HG03460 (cell line): Measurements from ENCODE around the gene FOSL2.
A peak's percentile ranks its signal among the peaks of the same experiment; 100 is the strongest.

ENCODE experiments used
- ATAC-seq: cut with Tn5 transposase; IDR thresholded peaks from one replicate; pipeline ENCODE4 v1.9.1; 2021; ENCODE audit not compliant: unreplicated experiment

The FOSL2 gene

GRCh38 chr2:28356095-28356911, 36.4 kb upstream of the FOSL2 start:
- no peak for ATAC-seq

GRCh38 chr2:28357055-28357454, 35.6 kb upstream of the FOSL2 start:
- ATAC-seq, result no peak

GRCh38 chr2:28357948-28358667, 34.5 kb upstream of the FOSL2 start:
- no peak for ATAC-seq

- peak; percentile 24 for ATAC-seq
Measured at GRCh38 chr2:28358668-28359201, 33.9 kb upstream of the FOSL2 start.

- ATAC-seq, result peak; percentile 72
Measured at GRCh38 chr2:28359222-28360057, 33.2 kb upstream of the FOSL2 start.

GRCh38 chr2:28360058-28360717, 32.5 kb upstream of the FOSL2 start:
- ATAC-seq, result no peak

GRCh38 chr2:28360718-28361293, 31.9 kb upstream of the FOSL2 start:
- no peak for ATAC-seq

GRCh38 chr2:28361991-28362710, 30.5 kb upstream of the FOSL2 start:
- no peak for ATAC-seq

- no peak for ATAC-seq
Measured at GRCh38 chr2:28362991-28363521, 29.6 kb upstream of the FOSL2 start.

- ATAC-seq, result no peak
Measured at GRCh38 chr2:28363686-28364280, 28.9 kb upstream of the FOSL2 start.

GRCh38 chr2:28364610-28365009, 28.0 kb upstream of the FOSL2 start:
- no peak for ATAC-seq

GRCh38 chr2:28365158-28365557, 27.5 kb upstream of the FOSL2 start:
- no peak for ATAC-seq

- ATAC-seq, result no peak
Measured at GRCh38 chr2:28366149-28366495, 26.5 kb upstream of the FOSL2 start.

- no peak for ATAC-seq
Measured at GRCh38 chr2:28366496-28367282, 26.0 kb upstream of the FOSL2 start.

GRCh38 chr2:28367667-28368356, 24.8 kb upstream of the FOSL2 start:
- ATAC-seq, result no peak

GRCh38 chr2:28368357-28368798, 24.3 kb upstream of the FOSL2 start:
- no peak for ATAC-seq

GRCh38 chr2:28369358-28369757, 23.3 kb upstream of the FOSL2 start:
- no peak for ATAC-seq

GRCh38 chr2:28370354-28370753, 22.3 kb upstream of the FOSL2 start:
- no peak for ATAC-seq
